ENCODE measurements around the gene HPS6.
A peak's percentile ranks its signal among the peaks of the same experiment; 100 is the strongest.

Gene HPS6

GRCh38 chr10:102064503-102064867 lies 664 bp upstream of the HPS6 start:
- H3K27me3 ChIP-seq (ENCODE audit: insufficient read depth, poor library complexity, severe bottlenecking): no peaks in the 10 kb centered on the region
- DNase-seq (ENCODE audit: low read depth in 1 of 2, low spot score in 1 of 2): no peak
- H3K27ac ChIP-seq (replicated peaks): peak overlapping the region; percentile 72
- H3K4me3 ChIP-seq (replicated peaks; ENCODE audit: insufficient read depth, low read length): no peak overlapping the region
- TF ChIP-seq POLR2AphosphoS5 (IDR thresholded peaks at IDR 0.05; ENCODE audit: low read depth) (no peak), CTCF (IDR thresholded peaks at IDR 0.05; ENCODE audit: insufficient read depth, low read length) (no peak), REST (IDR thresholded peaks at IDR 0.05; ENCODE audit: insufficient replicate concordance, low read depth) (no peak), GABPA (IDR thresholded peaks at IDR 0.05; ENCODE audit: low read depth) (no peak), SPI1 (IDR thresholded peaks at IDR 0.05; ENCODE audit: borderline replicate concordance, low read depth) (no peak)

- TF ChIP-seq SPI1 (IDR thresholded peaks at IDR 0.05; ENCODE audit: borderline replicate concordance, low read depth): no peak
- TF ChIP-seq CTCF (IDR thresholded peaks at IDR 0.05; ENCODE audit: insufficient read depth, low read length): no peak
- TF ChIP-seq REST (IDR thresholded peaks at IDR 0.05; ENCODE audit: insufficient replicate concordance, low read depth): no peak
- TF ChIP-seq GABPA (IDR thresholded peaks at IDR 0.05; ENCODE audit: low read depth): no peak
- no peak for TF ChIP-seq POLR2AphosphoS5 (IDR thresholded peaks at IDR 0.05; ENCODE audit: low read depth)
- Histone ChIP-seq H3K27me3 (ENCODE audit: insufficient read depth, poor library complexity, severe bottlenecking) (no peaks in the 10 kb centered on the region), H3K4me3 (replicated peaks; ENCODE audit: insufficient read depth, low read length) (peak overlapping the region; percentile 75), H3K27ac (replicated peaks) (peak overlapping the region; percentile 72)
- peak in 1 of 2 experiments; percentile 28 for DNase-seq (ENCODE audit: low read depth in 1 of 2, low spot score in 1 of 2)
Measured at GRCh38 chr10:102065561-102066398, 631 bp downstream of the HPS6 start.

- Histone ChIP-seq H3K27ac (replicated peaks) (peak overlapping the region; percentile 72), H3K27me3 (ENCODE audit: insufficient read depth, poor library complexity, severe bottlenecking) (no peaks in the 10 kb centered on the region), H3K4me3 (replicated peaks; ENCODE audit: insufficient read depth, low read length) (peak overlapping the region; percentile 75)
- TF ChIP-seq CTCF (IDR thresholded peaks at IDR 0.05; ENCODE audit: insufficient read depth, low read length) (no peak), SPI1 (IDR thresholded peaks at IDR 0.05; ENCODE audit: borderline replicate concordance, low read depth) (no peak), REST (IDR thresholded peaks at IDR 0.05; ENCODE audit: insufficient replicate concordance, low read depth) (no peak), GABPA (IDR thresholded peaks at IDR 0.05; ENCODE audit: low read depth) (no peak), POLR2AphosphoS5 (IDR thresholded peaks at IDR 0.05; ENCODE audit: low read depth) (no peak)
- DNase-seq (ENCODE audit: low read depth in 1 of 2, low spot score in 1 of 2): peak in 1 of 2 experiments; percentile 8
Measured at GRCh38 chr10:102066399-102067088, 1.4 kb downstream of the HPS6 start.
